Nephron (organoid): ENCODE measurements around the gene POLE.
A peak's percentile ranks its signal among the peaks of the same experiment; 100 is the strongest.

Experiments
- H3K27ac Mint-ChIP-seq, 3 experiments: 2 replicates each; pipeline ENCODE4 v1.8.0; 2020; ENCODE audit warnings: mixed read lengths in 3 of 3, mild to moderate bottlenecking in 2 of 3, moderate library complexity in 1 of 3
- H3K27me3 Mint-ChIP-seq: 2 replicates; pipeline ENCODE4 v1.8.0; 2021; ENCODE audit warnings: low read depth, mild to moderate bottlenecking, moderate library complexity, mixed read lengths
- H3K36me3 Mint-ChIP-seq: 2 replicates; pipeline ENCODE4 v1.8.0; 2020; ENCODE audit warnings: low read depth, mixed read lengths
- H3K4me1 Mint-ChIP-seq: 2 replicates; pipeline ENCODE4 v1.8.0; 2020; ENCODE audit warnings: mixed read lengths
- H3K4me3 Mint-ChIP-seq, 3 experiments: 2 replicates each; pipeline ENCODE4 v1.8.0; 2020; ENCODE audit warnings: mild to moderate bottlenecking in 3 of 3, mixed read lengths in 3 of 3, moderate library complexity in 2 of 3
- H3K9me3 Mint-ChIP-seq: 2 replicates; pipeline ENCODE4 v1.8.0; 2020; ENCODE audit warnings: mixed read lengths
- TF ChIP-seq, protein P1 (sequence below), 3 experiments: fragments of 200-600 bp; sonication (generic); IDR thresholded peaks; one replicate each; pipeline ENCODE4 v1.5.0; 2021; ENCODE audit warnings: antibody characterized with exemption in 3 of 3; ENCODE audit not compliant: unreplicated experiment in 3 of 3

The POLE gene

DNA sequence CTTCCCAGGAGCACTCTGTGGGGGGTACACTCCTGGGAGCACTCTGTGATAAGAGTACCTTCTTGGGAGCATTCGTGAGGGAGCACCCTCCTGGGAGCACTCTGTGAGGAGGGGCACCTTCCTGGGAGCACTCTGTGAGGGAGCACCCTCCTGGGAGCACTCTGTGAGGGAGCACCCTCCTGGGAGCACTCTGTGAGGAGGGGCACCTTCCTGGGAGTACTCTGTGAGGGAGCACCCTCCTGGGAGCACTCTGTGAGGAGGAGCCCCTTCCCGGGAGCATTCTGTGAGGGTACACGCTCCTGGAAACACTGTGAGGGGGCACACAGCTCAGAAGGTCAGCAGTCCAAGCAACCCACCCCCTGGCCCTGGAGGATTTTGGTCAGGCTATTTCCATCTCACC, 99.4 kb downstream of the POLE start:
- peaks cover 30% of the 10 kb centered on the region for H3K27me3 Mint-ChIP-seq
- TF ChIP-seq, protein P1, sequence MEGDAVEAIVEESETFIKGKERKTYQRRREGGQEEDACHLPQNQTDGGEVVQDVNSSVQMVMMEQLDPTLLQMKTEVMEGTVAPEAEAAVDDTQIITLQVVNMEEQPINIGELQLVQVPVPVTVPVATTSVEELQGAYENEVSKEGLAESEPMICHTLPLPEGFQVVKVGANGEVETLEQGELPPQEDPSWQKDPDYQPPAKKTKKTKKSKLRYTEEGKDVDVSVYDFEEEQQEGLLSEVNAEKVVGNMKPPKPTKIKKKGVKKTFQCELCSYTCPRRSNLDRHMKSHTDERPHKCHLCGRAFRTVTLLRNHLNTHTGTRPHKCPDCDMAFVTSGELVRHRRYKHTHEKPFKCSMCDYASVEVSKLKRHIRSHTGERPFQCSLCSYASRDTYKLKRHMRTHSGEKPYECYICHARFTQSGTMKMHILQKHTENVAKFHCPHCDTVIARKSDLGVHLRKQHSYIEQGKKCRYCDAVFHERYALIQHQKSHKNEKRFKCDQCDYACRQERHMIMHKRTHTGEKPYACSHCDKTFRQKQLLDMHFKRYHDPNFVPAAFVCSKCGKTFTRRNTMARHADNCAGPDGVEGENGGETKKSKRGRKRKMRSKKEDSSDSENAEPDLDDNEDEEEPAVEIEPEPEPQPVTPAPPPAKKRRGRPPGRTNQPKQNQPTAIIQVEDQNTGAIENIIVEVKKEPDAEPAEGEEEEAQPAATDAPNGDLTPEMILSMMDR (IDR thresholded peaks at IDR 0.05; ENCODE audit: unreplicated experiment in 3 of 3) = no peak
- H3K9me3 Mint-ChIP-seq = peaks cover 2% of the 10 kb centered on the region
- no peak overlapping the region for H3K4me3 Mint-ChIP-seq
- H3K36me3 Mint-ChIP-seq = peaks cover 3% of the 10 kb centered on the region
- no peak overlapping the region for H3K27ac Mint-ChIP-seq
- H3K4me1 Mint-ChIP-seq = peaks cover 5% of the 10 kb centered on the region

DNA sequence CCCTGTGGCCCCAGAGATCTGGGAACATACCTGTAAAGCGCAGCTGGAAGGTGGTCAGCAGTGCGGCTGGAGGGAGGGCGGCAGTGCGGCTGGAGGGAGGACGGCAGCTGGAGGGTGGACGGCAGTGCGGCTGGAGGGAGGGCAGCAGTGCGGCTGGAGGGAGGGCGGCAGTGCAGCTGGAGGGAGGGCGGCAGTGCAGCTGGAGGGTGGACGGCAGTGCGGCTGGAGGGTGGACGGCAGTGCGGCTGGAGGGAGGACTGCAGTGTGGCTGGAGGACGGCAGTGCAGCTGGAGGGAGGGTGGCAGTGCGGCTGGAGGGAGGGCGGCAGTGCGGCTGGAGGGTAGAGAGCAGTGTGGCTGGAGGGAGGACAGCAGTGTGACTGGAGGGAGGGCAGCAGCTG, 100.2 kb downstream of the POLE start:
- H3K4me3 Mint-ChIP-seq = no peak overlapping the region
- TF ChIP-seq, protein P1 (IDR thresholded peaks at IDR 0.05; ENCODE audit: unreplicated experiment in 3 of 3) = no peak
- H3K4me1 Mint-ChIP-seq = peaks cover 5% of the 10 kb centered on the region
- peaks cover 33% of the 10 kb centered on the region for H3K27me3 Mint-ChIP-seq
- no peaks in the 10 kb centered on the region for H3K9me3 Mint-ChIP-seq
- H3K27ac Mint-ChIP-seq = no peak overlapping the region
- peaks cover 3% of the 10 kb centered on the region for H3K36me3 Mint-ChIP-seq

DNA sequence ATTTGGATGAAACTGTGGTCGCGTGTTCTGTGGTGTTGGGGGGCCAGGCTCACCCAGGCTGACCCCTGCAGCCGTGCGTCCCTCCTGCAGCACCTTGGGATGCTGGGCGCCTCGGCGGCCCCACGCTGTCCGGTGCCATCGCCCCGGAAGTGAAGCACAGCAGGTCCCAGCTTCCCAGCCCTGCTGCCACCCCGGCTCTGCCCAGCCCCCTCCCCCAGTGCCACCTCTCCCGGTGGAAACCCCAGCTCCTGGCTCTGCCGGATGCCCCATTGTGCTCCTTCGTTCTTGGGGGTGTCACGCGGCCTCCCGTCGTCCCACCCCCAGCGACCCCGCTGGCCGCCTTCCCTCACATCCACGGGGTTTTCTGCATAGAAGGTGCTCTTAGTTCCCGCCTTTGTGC, 102.0 kb downstream of the POLE start:
- Mint-ChIP-seq H3K4me1 (peaks cover 9% of the 10 kb centered on the region), H3K27me3 (peaks cover 30% of the 10 kb centered on the region)

DNA sequence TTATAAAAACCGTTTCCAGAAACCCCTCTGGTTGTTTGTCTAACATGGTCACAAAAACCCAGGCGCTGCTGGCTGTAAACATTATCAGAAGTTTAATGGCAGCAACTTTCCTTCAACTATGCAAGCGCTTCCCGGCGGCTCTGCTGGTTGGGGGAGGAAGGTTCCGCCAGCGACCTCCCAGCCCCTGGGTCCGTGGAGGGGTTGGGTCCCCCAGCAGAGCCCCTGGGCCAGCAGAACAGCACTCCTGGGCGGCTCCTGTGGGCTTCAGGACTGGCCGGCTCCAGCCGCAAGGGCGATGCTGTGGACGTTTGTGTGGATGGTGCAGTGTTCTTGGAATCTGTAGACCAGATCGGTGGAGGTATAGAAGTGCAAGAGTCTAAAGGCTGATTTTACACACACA, 102.7 kb downstream of the POLE start:
- Mint-ChIP-seq H3K27ac (no peak overlapping the region), H3K36me3 (peaks cover 18% of the 10 kb centered on the region), H3K9me3 (no peaks in the 10 kb centered on the region), H3K4me3 (no peak overlapping the region), H3K27me3 (peaks cover 30% of the 10 kb centered on the region), H3K4me1 (peaks cover 15% of the 10 kb centered on the region)
- TF ChIP-seq, protein P1 (IDR thresholded peaks at IDR 0.05; ENCODE audit: unreplicated experiment in 3 of 3) = no peak

More for the DNA sequence above, 102.0 kb downstream of the POLE start:
- Mint-ChIP-seq H3K9me3 (no peaks in the 10 kb centered on the region), H3K4me3 (no peak overlapping the region), H3K36me3 (peaks cover 13% of the 10 kb centered on the region), H3K27ac (no peak overlapping the region)
- TF ChIP-seq, protein P1 (IDR thresholded peaks at IDR 0.05; ENCODE audit: unreplicated experiment in 3 of 3) = no peak

DNA sequence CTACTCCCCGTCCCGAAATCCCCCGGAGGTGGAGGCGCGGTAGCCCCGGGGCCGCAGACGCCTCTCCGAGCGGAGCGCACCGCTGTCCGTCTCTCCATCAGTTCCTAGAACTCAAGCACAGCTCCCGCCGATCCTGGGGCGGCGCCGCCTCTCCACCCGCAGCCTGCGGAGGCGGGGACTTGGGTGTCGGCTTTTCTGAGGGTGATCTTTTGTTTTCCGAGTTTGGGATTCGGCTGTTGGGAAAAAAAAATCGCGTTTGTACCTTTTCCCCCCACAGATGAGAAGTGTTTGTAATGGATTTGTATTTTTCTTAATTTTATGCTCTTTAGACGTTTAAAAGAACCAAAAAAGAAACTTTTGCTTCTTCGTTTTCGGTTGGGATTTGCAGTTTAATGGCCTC, 103.4 kb downstream of the POLE start:
- peaks cover 25% of the 10 kb centered on the region for H3K27me3 Mint-ChIP-seq
- peaks cover 24% of the 10 kb centered on the region for H3K36me3 Mint-ChIP-seq
- no peak overlapping the region for H3K27ac Mint-ChIP-seq
- no peaks in the 10 kb centered on the region for H3K9me3 Mint-ChIP-seq
- TF ChIP-seq, protein P1 (IDR thresholded peaks at IDR 0.05; ENCODE audit: unreplicated experiment in 3 of 3) = no peak
- peaks cover 21% of the 10 kb centered on the region for H3K4me1 Mint-ChIP-seq
- peak overlapping the region; percentile 75 to 76 (median 76) for H3K4me3 Mint-ChIP-seq

DNA sequence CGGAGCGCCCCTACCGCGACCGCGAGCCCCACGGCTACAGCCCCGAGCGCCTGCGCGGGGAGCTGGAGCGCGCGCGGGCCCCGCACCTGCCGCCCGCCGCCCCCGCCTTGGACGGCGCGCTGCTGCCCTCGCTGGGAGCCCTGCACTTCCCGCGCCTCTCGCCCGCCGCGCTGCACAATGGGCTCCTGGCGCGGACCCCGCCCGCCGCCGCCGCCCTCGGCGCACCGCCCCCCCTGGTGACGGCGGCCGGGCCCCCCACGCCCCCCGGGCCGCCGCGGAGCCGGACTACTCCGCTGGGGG, 103.8 kb downstream of the POLE start:
- Mint-ChIP-seq H3K27ac (no peak overlapping the region), H3K4me3 (no peak overlapping the region), H3K4me1 (peaks cover 21% of the 10 kb centered on the region), H3K27me3 (peaks cover 24% of the 10 kb centered on the region), H3K36me3 (peaks cover 28% of the 10 kb centered on the region), H3K9me3 (no peaks in the 10 kb centered on the region)
- TF ChIP-seq, protein P1 (IDR thresholded peaks at IDR 0.05; ENCODE audit: unreplicated experiment in 3 of 3) = no peak
